ENCODE results near the gene CSHL1.

DNA sequence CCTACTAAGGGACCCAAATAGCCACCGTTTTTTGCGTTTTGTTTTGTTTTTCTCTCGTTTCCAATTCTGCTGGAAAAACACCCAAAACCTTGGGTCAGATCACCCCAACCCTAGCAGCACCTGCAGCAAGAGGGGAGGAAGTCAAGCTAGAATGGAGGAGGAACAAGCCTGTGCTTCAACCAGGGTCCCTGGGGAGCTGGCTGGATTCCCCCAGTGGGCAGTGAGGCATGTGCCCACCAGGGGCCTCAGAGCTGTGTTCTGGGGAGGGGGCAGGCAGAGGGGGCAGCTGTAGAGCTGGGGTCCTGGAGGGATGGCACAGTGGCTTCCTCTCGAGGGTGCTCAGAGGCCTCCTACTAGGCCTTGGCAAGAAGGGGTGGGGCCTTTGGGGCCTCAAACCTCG lies 14.6 kb upstream of the CSHL1 start:
- TF ChIP-seq, protein P1, sequence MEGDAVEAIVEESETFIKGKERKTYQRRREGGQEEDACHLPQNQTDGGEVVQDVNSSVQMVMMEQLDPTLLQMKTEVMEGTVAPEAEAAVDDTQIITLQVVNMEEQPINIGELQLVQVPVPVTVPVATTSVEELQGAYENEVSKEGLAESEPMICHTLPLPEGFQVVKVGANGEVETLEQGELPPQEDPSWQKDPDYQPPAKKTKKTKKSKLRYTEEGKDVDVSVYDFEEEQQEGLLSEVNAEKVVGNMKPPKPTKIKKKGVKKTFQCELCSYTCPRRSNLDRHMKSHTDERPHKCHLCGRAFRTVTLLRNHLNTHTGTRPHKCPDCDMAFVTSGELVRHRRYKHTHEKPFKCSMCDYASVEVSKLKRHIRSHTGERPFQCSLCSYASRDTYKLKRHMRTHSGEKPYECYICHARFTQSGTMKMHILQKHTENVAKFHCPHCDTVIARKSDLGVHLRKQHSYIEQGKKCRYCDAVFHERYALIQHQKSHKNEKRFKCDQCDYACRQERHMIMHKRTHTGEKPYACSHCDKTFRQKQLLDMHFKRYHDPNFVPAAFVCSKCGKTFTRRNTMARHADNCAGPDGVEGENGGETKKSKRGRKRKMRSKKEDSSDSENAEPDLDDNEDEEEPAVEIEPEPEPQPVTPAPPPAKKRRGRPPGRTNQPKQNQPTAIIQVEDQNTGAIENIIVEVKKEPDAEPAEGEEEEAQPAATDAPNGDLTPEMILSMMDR (IDR thresholded peaks at IDR 0.05): no peak
- TF ChIP-seq POLR2A (IDR thresholded peaks at IDR 0.05): no peak
